NCI-H1417 (cell line): ENCODE results near the gene POPDC3.

Source experiments
- DNase-seq, 3 experiments: peaks; one replicate each; lab custom pipeline; 2025; lab: John Stamatoyannopoulos, UW

Gene POPDC3

DNA sequence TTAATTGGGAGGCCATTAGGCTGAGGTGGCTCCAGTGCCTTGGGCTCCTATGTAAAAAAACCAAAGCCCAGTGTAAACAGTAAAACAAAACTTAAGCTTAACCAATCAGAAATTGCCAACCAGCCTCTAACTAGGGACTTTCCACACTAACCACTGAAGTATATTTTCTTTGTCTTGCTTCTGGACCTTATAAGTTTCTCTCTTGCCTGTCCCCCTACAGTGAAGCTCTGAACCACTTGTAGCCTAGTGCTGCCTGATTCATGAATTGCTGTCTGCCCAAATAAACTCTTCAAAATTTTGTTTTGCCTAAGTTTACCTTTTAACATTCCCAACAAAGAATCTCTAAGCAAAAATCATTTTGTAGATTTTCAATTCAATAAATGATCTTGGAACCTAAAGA, 28.2 kb downstream of the POPDC3 start:
- DNase-seq, result no peak

DNA sequence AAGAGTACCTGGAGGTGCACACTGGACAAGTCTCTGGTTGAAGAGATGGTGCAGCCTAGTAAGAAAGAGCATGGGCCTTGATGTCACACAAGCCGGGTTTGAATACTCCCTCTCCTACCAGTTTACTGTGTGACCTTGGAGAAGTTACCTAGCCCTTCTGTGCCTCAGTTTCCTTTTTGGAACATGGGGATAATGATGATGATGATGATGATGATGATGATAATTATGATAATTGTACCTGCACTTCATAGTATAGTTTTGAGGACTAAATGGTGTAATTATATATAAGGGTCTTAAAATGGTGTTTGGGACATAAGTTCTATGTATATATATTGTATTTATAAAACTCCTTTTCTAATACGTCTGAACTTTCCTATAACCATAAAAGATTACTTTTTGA, 41.7 kb downstream of the POPDC3 start:
- DNase-seq, result peak in 1 of 3 experiments; percentile 37

DNA sequence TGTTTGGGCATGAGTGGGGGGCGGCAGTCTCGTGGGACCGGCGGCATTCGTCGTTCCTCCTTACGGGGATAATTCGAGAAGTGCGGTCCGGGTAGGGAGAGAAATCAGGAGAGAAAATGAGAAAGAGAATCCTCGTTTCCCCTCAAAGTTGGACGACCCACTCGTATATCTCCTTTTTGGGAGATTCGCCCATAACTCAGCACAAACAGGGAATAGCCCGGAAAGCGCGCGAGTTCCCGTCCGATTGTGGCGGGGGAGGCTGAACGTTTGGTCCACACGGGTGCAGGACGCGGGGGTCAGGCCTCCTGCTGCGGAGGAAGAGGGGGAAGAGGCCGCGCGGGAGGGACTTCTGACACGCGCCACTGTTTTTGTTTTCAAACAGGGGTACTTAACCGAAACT, 42.4 kb downstream of the POPDC3 start:
- DNase-seq, result no peak

DNA sequence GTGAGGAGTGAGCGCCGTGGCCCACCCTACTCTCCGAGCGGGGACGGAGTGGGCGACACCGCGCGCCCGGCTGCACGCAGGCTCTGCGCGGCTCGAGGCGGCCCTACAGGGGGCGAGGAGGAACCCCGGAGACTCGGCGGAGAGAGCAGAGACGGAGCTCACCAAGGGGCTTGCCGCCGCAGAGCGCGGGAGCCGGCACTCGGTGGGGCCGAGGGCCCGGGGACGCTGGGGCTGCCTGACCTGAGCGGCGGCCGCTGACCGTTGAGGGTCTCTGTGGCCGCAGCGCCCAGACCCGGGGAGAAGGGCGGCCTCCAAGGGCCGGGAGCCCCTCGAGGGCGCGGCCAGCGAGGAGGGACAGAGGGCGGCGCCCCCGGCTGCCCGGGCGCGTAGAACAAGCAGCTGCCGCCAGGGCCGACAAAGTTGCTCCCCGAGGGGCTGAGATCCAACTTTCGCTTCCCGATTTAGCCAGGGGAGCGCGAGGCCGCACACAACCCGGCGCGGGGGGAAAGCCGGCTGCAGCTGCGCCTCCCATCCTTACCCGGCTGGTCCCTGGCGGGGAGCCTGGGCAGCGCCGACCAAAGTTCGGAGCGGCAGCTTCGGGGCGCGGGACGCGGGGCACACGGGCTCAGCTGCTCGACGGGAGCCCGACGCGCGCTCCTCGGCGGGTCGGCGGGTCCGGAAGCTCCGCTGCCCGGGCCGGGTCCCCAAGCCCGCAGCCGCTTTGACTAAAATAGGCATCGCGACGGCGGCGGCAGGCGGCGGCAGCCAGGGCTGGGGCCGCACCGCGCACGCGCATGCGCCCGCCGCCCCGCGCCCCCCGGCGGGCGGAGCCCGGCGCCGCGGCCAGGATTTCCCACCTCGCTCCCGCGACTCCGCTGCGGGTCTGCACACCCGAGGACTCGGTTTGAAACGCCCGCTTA, 43.1 kb downstream of the POPDC3 start:
- peak; percentile 48 to 86 (median 85) for DNase-seq

DNA sequence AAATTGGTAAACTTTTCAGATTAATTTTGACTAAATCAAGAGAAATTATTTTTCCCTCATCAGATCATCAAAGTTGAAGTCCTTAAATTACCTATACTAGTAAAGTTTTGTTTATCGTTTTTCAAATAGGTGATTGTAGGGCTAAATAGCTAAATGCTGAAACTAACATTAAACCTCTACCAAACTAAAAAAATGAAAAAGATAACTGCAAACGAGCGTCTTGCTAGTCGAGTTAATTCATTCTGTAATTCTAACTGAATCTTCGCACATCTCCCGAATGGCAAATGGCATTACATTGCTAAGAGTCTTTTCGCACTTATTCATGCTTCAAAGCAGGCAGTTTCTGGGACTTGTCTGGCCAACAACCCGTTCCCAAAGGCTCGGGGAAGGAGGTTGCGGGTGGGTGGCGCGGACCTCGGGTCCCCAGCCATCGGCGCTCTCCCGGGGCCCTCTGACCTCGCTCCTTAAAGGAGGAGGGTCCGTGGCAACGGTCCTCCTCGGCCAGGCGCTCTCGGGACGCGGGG, 43.8 kb downstream of the POPDC3 start:
- no peak for DNase-seq

DNA sequence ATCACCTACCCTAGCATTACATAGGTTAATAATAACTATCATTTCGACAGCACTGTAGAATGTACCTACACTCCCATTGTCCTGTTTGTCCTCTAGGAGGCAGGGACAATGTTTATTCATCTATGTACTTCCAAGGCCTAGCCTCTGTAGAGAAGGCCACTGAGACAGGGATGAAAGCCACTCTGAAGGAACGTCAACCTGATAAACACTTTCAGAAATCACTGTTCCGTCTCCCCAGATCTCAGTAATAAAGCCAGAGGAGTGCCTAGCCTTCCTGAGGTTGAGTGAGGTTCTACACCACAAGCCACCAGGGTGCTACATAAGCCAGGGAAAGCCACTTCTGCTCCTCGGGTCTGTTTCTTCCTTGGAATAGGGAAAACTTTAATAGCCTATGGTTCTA, 44.8 kb downstream of the POPDC3 start:
- DNase-seq, result peak in 2 of 3 experiments; percentile 19 to 55

DNA sequence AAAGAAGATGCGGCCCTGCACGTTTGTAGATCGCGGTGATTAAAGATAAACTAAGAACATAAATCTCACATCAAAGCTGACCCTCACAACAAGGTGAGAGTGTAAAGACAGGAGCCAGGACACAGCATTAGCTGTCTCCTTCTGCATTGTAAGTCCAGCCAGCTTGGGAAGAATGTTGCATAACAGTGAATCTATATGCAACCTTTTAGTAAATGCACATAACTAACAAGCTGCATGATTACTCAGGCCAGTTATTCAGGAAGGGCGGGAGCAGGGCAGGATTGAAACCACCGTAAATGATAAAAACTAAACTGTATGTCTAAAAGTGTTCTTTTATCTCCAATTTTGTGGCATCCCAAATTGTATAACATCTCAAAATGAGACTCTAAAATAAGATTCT, 57.1 kb downstream of the POPDC3 start:
- no peak for DNase-seq

DNA sequence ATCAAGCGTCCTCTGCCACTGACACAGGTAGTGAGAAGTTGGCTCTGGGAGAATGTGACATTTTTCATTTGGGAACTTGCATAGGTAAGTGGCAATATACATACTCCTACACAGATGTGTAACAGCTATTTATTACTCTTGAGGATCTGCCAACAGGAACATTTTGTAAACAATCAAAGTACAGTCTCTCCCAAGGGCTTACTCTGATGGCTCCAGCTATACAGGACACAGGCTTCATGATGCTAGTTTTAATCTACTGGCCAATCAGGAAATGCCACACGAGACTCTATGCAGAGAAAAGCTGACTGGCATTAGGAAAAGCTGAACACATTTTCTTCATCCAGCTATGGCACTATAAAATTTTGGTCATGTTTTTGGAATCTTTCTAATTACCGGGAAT, 57.8 kb downstream of the POPDC3 start:
- peak in 1 of 3 experiments; percentile 22 for DNase-seq

DNA sequence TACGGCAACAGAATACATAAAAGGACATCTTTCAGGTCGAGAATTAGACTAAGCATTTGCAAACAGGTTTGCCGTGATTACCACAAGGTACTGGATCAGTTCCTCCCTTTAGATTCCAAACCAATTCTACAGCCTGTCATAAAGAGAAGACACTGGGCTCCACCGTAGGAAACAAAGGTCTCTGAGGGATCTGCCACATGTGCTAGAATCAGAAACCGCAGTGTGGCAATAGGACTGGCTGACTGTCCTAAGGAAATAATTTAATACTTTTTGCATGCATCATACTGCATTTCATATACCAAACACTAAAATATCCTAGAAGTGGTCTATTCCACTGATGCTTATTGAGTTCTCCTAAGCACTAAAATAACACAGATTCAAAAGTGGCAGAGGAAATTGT, 59.2 kb downstream of the POPDC3 start:
- DNase-seq, result no peak

DNA sequence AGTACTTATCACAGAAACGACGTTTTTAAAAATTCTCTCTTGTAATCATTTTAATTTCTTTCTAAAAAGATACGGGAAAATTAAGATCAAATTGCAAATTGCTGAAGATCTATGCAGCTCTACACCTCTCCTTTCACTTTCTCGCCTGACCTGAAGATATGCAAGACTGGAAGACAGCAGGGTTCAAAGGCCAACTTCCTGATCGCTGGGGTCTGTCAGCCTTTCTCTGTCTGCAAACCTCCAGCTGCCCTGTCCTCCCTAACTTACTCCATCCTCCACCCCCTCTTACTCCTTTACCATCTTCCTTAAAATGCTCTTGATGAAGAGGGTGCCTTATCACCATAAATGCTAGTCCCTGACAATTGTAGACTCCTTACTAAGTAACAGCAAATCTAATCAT, 63.7 kb downstream of the POPDC3 start:
- no peak for DNase-seq

DNA sequence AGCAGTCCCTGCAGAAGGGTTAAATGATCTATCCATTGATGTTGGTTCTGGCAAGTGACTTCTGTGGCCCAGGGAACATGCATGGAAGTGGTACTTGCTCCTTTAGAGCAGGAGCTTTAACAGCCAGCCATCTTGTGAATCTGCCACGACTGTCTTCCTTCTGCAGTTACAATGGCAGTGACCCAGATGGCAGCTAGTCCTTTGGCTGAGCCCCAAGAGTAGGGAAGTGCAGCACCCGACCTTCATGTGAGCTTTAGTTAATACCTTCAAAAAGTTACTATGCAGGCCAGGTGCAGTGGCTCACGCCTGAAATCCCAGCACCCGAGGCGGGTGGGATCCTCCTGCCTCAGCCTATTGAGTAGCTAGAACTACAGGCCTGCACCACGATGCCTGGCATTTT, 66.4 kb downstream of the POPDC3 start:
- DNase-seq, result no peak

DNA sequence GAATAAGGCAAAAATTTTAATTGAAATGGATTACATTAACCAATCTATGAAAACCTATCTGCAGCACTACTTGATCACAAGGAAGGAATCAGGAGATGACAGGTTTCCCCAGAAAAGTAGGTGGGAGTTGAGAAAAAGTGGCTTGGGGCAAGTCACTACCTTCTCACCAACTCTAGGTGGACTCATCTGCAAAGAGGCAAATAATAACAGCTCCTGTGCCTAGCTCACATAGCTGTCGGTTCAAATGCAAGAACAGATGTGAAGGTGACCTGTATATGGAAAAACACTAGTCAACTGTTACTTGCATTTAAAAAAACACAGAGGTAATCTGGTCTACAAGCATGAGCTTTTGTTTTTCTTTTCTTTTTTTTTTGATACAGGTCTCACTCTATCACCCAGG, 67.2 kb downstream of the POPDC3 start:
- no peak for DNase-seq

DNA sequence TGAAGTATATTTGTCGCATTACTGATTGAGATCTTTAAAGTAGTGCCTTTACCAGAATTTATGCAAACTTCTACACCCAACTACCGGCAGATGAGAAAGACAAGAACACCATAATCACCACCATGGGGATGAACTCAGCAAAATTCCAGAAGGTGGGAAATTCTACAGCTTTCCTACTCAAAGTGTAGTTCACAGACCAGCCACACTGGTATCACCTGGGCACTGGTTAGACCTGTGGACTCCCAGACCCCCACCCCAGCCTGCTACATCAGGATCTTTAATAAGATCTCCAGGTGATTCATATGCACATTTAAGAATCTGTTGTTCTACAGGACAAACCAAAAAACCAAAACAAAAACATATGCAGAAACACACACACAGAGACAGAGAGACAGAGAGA, 67.9 kb downstream of the POPDC3 start:
- no peak for DNase-seq

DNA sequence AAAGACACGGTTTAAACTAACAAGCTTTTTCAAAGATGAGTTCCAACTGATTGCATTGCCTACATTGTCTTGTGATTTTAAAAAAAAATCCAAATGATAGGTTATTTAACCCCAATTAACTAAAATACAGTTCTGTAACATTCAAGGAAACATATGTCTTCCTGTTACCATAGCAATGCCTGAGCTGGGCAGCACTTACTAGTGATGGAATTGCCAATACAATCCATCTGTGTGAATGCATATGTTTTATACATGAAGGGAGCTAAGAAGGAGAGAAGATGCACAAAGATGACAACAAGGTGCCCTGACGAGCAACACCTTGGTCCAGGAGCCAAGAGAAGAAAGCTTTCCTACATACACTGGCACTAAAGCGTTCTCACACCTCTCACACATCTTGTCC, 68.7 kb downstream of the POPDC3 start:
- no peak for DNase-seq

DNA sequence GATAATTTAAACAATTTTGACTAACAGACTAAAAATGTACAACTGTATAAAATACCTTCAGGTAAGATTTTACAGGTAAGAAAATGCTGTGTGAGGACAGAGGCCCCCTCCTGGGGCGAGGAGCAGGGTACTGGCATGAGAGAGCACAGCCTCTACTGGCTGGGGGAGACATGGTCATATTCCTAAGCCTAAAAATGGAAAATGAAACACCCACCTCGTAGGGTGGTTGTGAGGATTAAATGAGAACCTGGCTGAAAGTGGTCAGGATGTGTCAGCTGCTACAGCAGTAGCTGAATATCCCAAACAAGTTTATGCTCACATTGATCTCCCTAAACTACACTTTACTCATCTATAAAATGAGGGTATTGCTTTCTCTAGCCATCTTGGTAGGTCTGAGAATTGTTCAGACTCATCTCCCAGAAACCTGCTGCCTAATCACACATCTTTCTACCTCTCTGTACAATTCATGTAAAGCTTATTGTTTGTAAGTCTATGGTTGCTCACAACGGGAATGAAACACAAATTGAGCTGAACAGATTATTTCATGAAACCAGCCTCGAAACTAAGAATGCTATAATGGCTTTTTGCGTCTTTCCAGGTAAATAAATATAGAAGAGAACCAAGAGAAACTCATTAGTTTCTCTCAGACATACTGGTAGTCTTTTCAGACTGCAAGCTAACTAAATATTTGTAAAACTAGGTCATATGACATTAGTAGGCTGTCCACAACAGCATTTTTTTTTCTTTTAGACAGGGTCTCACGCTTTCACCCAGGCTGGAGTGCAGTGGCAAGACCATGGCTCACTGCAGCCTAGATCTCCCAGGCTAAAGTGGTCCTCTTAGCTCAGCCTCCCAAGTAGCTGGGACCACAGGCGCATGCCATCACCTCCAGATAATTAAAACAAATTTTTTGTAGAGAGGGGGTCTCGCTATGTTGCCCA, 69.6 kb downstream of the POPDC3 start:
- no peak for DNase-seq

DNA sequence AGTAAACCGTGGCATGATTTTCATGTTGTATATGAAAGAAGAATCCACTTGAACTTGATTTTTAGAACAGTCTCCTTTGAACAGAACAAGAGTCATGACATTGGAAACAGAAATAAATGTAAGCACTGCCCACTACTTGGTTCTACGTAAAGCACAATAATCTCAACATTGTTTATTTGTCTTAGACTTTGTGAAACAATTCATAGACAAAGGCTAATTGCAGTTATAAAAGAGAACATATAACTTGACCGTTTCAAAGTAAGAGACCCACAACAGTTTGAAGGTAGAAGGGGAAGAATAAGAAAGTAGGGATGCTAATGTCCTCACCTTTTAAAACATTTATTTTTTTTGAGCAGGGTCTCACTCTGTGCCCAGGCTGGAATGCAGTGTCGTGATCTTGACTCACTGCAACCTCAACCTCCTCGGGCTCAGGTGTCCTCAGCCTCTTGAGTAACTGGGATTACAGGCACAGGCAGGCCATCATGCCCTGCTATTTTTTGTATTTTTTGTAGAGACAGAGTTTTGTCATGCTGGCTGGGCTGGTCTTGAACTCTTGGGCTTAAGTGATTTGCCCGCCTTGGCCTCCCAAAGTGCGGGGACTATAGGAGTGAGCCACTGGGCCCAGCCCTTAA, 71.1 kb downstream of the POPDC3 start:
- no peak for DNase-seq
